ENCODE data around the gene CMTM3. TPM values are rescaled to one million over a fixed set of nuclear protein-coding genes. Genes with fewer than 3 reads are reported as not detected.

Gene CMTM3
- total and polyA plus RNA-seq, 2 of the 4 experiments (the other 2 are of a cell fraction) = 4.5 to 35.5 TPM

DNA sequence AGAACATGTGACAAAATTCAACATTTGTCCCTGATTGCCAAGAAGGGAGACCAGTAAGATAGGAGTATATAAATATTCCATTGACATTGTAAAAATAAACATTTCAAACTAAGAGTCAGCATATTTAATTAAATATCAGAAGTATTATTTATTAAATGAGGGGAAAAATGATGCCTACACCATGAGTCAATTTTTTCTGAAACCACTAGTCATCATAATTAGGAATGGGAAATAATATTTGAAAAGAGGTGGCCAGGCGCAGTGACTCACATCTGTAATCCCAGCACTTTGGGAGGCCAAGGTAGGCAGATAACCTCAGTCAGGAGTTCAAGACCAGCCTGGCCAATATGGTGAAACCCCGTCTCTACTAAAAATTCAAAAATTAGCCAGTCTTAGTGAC, 36.1 kb upstream of the CMTM3 start:
- H2BK15ac ChIP-seq (ENCODE audit: low read depth, low read length) = no peak overlapping the region
- no peaks in the 10 kb centered on the region for H3K9me3 ChIP-seq (ENCODE audit: control insufficient read depth, insufficient read depth, low read length)
- no TSS peak for BruUV-seq (replicated peaks)
- no peak overlapping the region for H3K18ac ChIP-seq (ENCODE audit: low read depth, low read length)
- peaks cover 17% of the 10 kb centered on the region for H3K36me3 ChIP-seq (ENCODE audit: control insufficient read depth, insufficient read depth, low read length)
- no peak overlapping the region for H2AFZ ChIP-seq (replicated peaks; ENCODE audit: low read length, poor library complexity)
- no peak overlapping the region for H4K5ac ChIP-seq (ENCODE audit: low read depth, low read length)
- no peak overlapping the region for H2BK120ac ChIP-seq (ENCODE audit: low read depth, low read length)
- no peak overlapping the region for H3K14ac ChIP-seq (replicated peaks; ENCODE audit: low read depth, low read length)
- H2AK5ac ChIP-seq (ENCODE audit: low read depth, low read length) = no peak overlapping the region
- no peak overlapping the region for H3K56ac ChIP-seq (ENCODE audit: extremely low read depth, insufficient read depth, low read length)
- no peak overlapping the region for H3K4ac ChIP-seq (ENCODE audit: low read depth, low read length)
- H3K9ac ChIP-seq (ENCODE audit: low read depth, low read length) = no peak overlapping the region
- WGBS, 2 experiments (ENCODE audit: extremely low coverage in 2 of 2, insufficient read length in 1 of 2) = 43% methylated on average over 1 of the region's 2 CpGs; no CpG with 5 or more reads in 1 of the 2 experiments
- H3K4me1 ChIP-seq (ENCODE audit: control insufficient read depth, insufficient read depth, low read length) = peaks cover 8% of the 10 kb centered on the region
- ChIA-PET POLR2A (ENCODE audit: unreplicated experiment) (no interaction called here), CTCF (interaction anchor here (1.2 kb wide), 1 partner anchor 12 kb away, joined by 4 read pairs; no protein-coding TSS in a partner anchor)
- no peak overlapping the region for H4K91ac ChIP-seq (ENCODE audit: insufficient read depth, low read depth, low read length)
- in situ Hi-C loops (cut with MboI; ENCODE audit: low sequenced_read_pairs) (no loop called here), dilution Hi-C loops (cut with HindIII; ENCODE audit: low sequenced_read_pairs, unreplicated experiment) (no loop called here), intact Hi-C loops (cut with micrococcal nuclease) (no loop called here)
- H3K27ac ChIP-seq (ENCODE audit: insufficient read depth, low read length) = no peak overlapping the region
- peaks cover 8% of the 10 kb centered on the region for H3K9me1 ChIP-seq (ENCODE audit: insufficient read depth, low read length)
- H2BK20ac ChIP-seq (ENCODE audit: low read depth, low read length) = no peak overlapping the region
- peaks cover 3% of the 10 kb centered on the region; the same call in 1 of the 2 replicates for H3K27me3 ChIP-seq (ENCODE audit: control insufficient read depth, insufficient read depth, low read length)
- H3K79me1 ChIP-seq (ENCODE audit: low read depth in 1 of 2, low read length in 2 of 2) = peaks cover 0 to 9% of the 10 kb centered on the region in 2 experiments; a peak in 2 of 4 replicates
- TF ChIP-seq CEBPB (IDR thresholded peaks at IDR 0.05; ENCODE audit: low read depth, low read length) (no peak), MAFK (IDR thresholded peaks at IDR 0.05; ENCODE audit: low read depth, low read length) (peak; percentile 45)
- no peak overlapping the region for H3K4me2 ChIP-seq (ENCODE audit: low read depth, low read length)
- peak; percentile 57 for DNase-seq
- no peak for ATAC-seq (ENCODE audit: low read depth)
- H4K8ac ChIP-seq (ENCODE audit: low read depth in 2 of 2, low read length in 2 of 2) = no peak overlapping the region
- peaks cover 9% of the 10 kb centered on the region; the same call in 1 of the 2 replicates for H4K20me1 ChIP-seq (ENCODE audit: insufficient read depth, low read length)
- no peak overlapping the region for H2BK5ac ChIP-seq (ENCODE audit: low read depth, low read length, poor library complexity, severe bottlenecking)
- H2AK9ac ChIP-seq (replicated peaks; ENCODE audit: low read depth, low read length, poor library complexity) = no peak overlapping the region
- H3K23ac ChIP-seq (ENCODE audit: low read depth, low read length) = no peak overlapping the region
- H3K4me3 ChIP-seq (ENCODE audit: insufficient read depth, low read depth, low read length) = no peak overlapping the region
